Measurements from ENCODE around the gene PTPN14.

DNA sequence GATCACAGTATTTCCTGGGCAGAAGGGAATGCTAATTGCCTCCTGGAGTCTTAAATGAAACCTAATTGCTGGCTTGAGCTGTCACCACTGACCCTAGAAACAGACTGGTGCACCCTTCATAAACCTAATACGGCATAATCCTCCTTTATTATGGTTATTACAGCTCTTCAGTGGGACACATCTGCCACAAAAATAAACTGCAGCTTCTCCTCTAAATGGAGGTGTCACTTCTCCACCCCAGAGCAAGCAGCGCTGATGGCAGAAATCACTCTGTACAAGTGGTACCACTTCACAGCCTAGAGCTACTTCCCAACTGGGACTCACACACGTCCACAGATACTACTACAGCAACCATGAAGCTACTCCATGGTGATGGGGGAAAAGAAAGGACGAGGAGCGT lies 11.1 kb downstream of the PTPN14 start:
- TF ChIP-seq, protein P1, sequence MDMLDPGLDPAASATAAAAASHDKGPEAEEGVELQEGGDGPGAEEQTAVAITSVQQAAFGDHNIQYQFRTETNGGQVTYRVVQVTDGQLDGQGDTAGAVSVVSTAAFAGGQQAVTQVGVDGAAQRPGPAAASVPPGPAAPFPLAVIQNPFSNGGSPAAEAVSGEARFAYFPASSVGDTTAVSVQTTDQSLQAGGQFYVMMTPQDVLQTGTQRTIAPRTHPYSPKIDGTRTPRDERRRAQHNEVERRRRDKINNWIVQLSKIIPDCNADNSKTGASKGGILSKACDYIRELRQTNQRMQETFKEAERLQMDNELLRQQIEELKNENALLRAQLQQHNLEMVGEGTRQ (CRISPR knock-in tag; IDR thresholded peaks at IDR 0.05), result no peak
- TF ChIP-seq, protein P2, sequence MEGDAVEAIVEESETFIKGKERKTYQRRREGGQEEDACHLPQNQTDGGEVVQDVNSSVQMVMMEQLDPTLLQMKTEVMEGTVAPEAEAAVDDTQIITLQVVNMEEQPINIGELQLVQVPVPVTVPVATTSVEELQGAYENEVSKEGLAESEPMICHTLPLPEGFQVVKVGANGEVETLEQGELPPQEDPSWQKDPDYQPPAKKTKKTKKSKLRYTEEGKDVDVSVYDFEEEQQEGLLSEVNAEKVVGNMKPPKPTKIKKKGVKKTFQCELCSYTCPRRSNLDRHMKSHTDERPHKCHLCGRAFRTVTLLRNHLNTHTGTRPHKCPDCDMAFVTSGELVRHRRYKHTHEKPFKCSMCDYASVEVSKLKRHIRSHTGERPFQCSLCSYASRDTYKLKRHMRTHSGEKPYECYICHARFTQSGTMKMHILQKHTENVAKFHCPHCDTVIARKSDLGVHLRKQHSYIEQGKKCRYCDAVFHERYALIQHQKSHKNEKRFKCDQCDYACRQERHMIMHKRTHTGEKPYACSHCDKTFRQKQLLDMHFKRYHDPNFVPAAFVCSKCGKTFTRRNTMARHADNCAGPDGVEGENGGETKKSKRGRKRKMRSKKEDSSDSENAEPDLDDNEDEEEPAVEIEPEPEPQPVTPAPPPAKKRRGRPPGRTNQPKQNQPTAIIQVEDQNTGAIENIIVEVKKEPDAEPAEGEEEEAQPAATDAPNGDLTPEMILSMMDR (IDR thresholded peaks at IDR 0.05), result no peak
- TF ChIP-seq ZBTB21 (CRISPR knock-in tag; IDR thresholded peaks at IDR 0.05; ENCODE audit: borderline replicate concordance), result no peak
- TF ChIP-seq SMAD4 (CRISPR knock-in tag; IDR thresholded peaks at IDR 0.05), result no peak
- TF ChIP-seq, protein P3, sequence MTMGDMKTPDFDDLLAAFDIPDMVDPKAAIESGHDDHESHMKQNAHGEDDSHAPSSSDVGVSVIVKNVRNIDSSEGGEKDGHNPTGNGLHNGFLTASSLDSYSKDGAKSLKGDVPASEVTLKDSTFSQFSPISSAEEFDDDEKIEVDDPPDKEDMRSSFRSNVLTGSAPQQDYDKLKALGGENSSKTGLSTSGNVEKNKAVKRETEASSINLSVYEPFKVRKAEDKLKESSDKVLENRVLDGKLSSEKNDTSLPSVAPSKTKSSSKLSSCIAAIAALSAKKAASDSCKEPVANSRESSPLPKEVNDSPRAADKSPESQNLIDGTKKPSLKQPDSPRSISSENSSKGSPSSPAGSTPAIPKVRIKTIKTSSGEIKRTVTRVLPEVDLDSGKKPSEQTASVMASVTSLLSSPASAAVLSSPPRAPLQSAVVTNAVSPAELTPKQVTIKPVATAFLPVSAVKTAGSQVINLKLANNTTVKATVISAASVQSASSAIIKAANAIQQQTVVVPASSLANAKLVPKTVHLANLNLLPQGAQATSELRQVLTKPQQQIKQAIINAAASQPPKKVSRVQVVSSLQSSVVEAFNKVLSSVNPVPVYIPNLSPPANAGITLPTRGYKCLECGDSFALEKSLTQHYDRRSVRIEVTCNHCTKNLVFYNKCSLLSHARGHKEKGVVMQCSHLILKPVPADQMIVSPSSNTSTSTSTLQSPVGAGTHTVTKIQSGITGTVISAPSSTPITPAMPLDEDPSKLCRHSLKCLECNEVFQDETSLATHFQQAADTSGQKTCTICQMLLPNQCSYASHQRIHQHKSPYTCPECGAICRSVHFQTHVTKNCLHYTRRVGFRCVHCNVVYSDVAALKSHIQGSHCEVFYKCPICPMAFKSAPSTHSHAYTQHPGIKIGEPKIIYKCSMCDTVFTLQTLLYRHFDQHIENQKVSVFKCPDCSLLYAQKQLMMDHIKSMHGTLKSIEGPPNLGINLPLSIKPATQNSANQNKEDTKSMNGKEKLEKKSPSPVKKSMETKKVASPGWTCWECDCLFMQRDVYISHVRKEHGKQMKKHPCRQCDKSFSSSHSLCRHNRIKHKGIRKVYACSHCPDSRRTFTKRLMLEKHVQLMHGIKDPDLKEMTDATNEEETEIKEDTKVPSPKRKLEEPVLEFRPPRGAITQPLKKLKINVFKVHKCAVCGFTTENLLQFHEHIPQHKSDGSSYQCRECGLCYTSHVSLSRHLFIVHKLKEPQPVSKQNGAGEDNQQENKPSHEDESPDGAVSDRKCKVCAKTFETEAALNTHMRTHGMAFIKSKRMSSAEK (CRISPR knock-in tag; IDR thresholded peaks at IDR 0.05; ENCODE audit: borderline replicate concordance), result no peak
- TF ChIP-seq, protein P4, sequence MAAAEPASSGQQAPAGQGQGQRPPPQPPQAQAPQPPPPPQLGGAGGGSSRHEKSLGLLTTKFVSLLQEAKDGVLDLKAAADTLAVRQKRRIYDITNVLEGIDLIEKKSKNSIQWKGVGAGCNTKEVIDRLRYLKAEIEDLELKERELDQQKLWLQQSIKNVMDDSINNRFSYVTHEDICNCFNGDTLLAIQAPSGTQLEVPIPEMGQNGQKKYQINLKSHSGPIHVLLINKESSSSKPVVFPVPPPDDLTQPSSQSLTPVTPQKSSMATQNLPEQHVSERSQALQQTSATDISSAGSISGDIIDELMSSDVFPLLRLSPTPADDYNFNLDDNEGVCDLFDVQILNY (CRISPR knock-in tag; IDR thresholded peaks at IDR 0.05), result no peak
- no peak for TF ChIP-seq ATF1 (CRISPR knock-in tag; IDR thresholded peaks at IDR 0.05)
- TF ChIP-seq, protein P5, sequence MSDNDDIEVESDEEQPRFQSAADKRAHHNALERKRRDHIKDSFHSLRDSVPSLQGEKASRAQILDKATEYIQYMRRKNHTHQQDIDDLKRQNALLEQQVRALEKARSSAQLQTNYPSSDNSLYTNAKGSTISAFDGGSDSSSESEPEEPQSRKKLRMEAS (CRISPR knock-in tag; IDR thresholded peaks at IDR 0.05), result no peak
